GM23338 (cell line): ENCODE data around the gene PROZ. TPM values are rescaled to one million over a fixed set of nuclear protein-coding genes. Genes with fewer than 3 reads are reported as not detected.

ENCODE experiments used
- EZH2 ChIP-seq: fragments of 200-600 bp; sonication (generic); IDR thresholded peaks from one replicate; pipeline ENCODE4 v1.8.0; 2017; ENCODE audit warnings: antibody characterized with exemption, mild to moderate bottlenecking, low read depth; ENCODE audit not compliant: unreplicated experiment
- JUNB ChIP-seq: IDR thresholded peaks from one replicate; pipeline ENCODE4 v1.6.1; 2016; ENCODE audit warnings: antibody characterized with exemption; ENCODE audit not compliant: unreplicated experiment
- NANOG ChIP-seq: IDR thresholded peaks from 2 replicates; pipeline ENCODE4 v1.6.1; 2016; ENCODE audit warnings: antibody characterized with exemption, borderline replicate concordance
- polyA plus RNA-seq: library from polyadenylated mRNA; unstranded; fragments of >200 nt; fragmentation: Nextera tagmentation; extraction: Ambion mirVana; gene quantifications from 2 replicates; pipeline ENCODE4 v1.2.1, GENCODE V29; 2016
- total RNA-seq: library from RNA; depleted of rRNA; stranded (reverse); fragments of >200 nt; shearing (Covaris generic); gene quantifications from 2 replicates; pipeline ENCODE4 v1.2.3, GENCODE V29; 2014
- TF ChIP-seq, protein P1 (sequence below): fragments of 250-450 bp; sonication (Bioruptor Pico); IDR thresholded peaks from 2 replicates; pipeline ENCODE4 v1.5.0; 2020; ENCODE audit warnings: mild to moderate bottlenecking, moderate library complexity
- TF ChIP-seq, protein P2 (sequence below): IDR thresholded peaks from one replicate; pipeline ENCODE4 v1.6.1; 2018; ENCODE audit warnings: antibody characterized with exemption; ENCODE audit not compliant: unreplicated experiment

The PROZ gene
- total and polyA plus RNA-seq, 2 experiments from 2014 or later, result 0.53 TPM; not detected in 1

DNA sequence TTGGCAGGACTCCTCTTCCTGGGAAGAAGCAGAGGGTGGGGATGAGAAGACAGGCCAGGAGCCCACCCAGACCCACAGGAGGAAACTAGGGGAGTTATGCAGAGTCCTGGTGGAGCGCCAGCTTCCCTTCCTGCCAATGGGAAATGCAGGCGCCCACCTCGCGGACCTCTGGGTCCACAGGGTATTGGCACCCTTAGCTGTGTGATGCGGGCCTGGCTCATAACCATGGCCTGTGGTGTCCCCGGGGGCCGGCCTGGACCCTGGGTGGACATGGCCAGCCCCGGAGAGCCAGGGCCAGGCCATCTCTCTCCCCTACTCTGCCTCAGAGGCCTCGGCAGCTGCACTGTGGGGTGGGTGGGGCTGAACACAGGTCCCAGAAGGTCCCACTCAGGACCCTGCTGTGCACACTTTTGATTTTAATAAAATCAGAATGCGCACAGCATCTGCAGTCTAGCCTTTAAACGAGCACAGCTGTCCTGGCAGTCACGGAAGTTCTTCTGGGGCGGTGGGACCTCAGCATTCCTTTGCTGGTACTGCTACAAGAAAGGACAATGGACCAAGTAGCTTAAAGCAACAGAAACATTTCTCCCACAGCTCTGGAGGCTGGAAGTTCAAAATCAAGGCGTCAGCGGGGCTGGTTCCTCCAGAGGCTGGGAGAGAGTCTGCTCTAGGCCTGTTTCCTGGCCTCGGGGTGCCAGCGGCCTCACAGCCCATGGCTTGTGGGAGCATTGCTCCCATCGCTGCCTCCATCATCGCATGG lies 34.1 kb upstream of the PROZ start (continued):
- TF ChIP-seq, protein P1, sequence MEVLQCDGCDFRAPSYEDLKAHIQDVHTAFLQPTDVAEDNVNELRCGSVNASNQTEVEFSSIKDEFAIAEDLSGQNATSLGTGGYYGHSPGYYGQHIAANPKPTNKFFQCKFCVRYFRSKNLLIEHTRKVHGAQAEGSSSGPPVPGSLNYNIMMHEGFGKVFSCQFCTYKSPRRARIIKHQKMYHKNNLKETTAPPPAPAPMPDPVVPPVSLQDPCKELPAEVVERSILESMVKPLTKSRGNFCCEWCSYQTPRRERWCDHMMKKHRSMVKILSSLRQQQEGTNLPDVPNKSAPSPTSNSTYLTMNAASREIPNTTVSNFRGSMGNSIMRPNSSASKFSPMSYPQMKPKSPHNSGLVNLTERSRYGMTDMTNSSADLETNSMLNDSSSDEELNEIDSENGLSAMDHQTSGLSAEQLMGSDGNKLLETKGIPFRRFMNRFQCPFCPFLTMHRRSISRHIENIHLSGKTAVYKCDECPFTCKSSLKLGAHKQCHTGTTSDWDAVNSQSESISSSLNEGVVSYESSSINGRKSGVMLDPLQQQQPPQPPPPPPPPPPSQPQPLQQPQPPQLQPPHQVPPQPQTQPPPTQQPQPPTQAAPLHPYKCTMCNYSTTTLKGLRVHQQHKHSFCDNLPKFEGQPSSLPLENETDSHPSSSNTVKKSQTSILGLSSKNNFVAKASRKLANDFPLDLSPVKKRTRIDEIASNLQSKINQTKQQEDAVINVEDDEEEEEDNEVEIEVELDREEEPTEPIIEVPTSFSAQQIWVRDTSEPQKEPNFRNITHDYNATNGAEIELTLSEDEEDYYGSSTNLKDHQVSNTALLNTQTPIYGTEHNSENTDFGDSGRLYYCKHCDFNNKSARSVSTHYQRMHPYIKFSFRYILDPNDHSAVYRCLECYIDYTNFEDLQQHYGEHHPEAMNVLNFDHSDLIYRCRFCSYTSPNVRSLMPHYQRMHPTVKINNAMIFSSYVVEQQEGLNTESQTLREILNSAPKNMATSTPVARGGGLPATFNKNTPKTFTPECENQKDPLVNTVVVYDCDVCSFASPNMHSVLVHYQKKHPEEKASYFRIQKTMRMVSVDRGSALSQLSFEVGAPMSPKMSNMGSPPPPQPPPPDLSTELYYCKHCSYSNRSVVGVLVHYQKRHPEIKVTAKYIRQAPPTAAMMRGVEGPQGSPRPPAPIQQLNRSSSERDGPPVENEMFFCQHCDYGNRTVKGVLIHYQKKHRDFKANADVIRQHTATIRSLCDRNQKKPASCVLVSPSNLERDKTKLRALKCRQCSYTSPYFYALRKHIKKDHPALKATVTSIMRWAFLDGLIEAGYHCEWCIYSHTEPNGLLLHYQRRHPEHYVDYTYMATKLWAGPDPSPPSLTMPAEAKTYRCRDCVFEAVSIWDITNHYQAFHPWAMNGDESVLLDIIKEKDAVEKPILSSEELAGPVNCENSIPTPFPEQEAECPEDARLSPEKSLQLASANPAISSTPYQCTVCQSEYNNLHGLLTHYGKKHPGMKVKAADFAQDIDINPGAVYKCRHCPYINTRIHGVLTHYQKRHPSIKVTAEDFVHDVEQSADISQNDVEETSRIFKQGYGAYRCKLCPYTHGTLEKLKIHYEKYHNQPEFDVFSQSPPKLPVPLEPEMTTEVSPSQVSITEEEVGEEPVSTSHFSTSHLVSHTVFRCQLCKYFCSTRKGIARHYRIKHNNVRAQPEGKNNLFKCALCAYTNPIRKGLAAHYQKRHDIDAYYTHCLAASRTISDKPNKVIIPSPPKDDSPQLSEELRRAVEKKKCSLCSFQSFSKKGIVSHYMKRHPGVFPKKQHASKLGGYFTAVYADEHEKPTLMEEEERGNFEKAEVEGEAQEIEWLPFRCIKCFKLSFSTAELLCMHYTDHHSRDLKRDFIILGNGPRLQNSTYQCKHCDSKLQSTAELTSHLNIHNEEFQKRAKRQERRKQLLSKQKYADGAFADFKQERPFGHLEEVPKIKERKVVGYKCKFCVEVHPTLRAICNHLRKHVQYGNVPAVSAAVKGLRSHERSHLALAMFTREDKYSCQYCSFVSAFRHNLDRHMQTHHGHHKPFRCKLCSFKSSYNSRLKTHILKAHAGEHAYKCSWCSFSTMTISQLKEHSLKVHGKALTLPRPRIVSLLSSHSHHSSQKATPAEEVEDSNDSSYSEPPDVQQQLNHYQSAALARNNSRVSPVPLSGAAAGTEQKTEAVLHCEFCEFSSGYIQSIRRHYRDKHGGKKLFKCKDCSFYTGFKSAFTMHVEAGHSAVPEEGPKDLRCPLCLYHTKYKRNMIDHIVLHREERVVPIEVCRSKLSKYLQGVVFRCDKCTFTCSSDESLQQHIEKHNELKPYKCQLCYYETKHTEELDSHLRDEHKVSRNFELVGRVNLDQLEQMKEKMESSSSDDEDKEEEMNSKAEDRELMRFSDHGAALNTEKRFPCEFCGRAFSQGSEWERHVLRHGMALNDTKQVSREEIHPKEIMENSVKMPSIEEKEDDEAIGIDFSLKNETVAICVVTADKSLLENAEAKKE (CRISPR knock-in tag), result no peak
- no peak for TF ChIP-seq JUNB
- no peak for TF ChIP-seq EZH2
- no peak for TF ChIP-seq NANOG
- TF ChIP-seq, protein P2, sequence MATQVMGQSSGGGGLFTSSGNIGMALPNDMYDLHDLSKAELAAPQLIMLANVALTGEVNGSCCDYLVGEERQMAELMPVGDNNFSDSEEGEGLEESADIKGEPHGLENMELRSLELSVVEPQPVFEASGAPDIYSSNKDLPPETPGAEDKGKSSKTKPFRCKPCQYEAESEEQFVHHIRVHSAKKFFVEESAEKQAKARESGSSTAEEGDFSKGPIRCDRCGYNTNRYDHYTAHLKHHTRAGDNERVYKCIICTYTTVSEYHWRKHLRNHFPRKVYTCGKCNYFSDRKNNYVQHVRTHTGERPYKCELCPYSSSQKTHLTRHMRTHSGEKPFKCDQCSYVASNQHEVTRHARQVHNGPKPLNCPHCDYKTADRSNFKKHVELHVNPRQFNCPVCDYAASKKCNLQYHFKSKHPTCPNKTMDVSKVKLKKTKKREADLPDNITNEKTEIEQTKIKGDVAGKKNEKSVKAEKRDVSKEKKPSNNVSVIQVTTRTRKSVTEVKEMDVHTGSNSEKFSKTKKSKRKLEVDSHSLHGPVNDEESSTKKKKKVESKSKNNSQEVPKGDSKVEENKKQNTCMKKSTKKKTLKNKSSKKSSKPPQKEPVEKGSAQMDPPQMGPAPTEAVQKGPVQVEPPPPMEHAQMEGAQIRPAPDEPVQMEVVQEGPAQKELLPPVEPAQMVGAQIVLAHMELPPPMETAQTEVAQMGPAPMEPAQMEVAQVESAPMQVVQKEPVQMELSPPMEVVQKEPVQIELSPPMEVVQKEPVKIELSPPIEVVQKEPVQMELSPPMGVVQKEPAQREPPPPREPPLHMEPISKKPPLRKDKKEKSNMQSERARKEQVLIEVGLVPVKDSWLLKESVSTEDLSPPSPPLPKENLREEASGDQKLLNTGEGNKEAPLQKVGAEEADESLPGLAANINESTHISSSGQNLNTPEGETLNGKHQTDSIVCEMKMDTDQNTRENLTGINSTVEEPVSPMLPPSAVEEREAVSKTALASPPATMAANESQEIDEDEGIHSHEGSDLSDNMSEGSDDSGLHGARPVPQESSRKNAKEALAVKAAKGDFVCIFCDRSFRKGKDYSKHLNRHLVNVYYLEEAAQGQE, result no peak
